ENCODE results near the gene NCOA7.

DNA sequence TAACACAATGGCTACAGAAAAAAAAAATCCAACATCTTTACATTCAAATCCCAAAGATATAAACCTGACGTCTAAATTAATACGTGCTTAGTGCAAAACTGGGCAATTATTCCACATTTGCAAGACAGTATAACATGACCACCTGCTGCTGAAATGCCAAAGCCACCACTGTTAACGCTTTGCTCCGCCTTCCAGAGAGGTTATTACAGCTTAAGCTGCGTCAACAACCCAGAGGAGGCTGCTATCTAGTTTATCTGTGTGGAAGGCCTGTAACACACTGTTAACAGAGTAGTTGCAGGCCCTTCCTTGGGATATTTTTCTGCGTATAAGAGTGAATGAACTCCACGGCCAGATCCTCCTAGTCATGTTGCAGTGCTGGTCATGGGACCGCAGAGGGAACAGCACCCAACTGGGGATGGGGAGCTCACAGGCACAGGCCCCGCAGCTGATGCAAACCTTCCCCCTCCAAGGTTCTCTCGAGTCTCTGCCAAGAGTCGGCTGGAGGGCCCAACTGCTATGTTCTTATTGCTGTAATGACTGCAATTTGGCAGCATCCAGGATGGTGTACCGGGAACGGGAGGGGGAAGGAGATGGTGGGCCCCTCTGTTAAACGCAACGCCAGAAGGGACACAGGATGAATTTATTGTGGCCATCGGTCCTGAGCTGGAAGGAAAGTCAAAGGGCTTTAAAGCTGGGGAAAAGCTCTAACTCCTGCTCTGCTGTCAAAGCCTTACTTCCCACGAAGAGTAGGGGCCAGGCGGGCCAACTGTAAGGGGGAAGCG lies 993 bp upstream of the NCOA7 start:
- TF ChIP-seq, protein P1, sequence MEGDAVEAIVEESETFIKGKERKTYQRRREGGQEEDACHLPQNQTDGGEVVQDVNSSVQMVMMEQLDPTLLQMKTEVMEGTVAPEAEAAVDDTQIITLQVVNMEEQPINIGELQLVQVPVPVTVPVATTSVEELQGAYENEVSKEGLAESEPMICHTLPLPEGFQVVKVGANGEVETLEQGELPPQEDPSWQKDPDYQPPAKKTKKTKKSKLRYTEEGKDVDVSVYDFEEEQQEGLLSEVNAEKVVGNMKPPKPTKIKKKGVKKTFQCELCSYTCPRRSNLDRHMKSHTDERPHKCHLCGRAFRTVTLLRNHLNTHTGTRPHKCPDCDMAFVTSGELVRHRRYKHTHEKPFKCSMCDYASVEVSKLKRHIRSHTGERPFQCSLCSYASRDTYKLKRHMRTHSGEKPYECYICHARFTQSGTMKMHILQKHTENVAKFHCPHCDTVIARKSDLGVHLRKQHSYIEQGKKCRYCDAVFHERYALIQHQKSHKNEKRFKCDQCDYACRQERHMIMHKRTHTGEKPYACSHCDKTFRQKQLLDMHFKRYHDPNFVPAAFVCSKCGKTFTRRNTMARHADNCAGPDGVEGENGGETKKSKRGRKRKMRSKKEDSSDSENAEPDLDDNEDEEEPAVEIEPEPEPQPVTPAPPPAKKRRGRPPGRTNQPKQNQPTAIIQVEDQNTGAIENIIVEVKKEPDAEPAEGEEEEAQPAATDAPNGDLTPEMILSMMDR (IDR thresholded peaks at IDR 0.05; ENCODE audit: low read depth, low read length), result no peak
- no peak for TF ChIP-seq EZH2phosphoT487 (IDR thresholded peaks at IDR 0.05; ENCODE audit: low read depth)

Measured in OCI-LY3 (cell line).